Measurements from ENCODE around the gene PIEZO1.

The PIEZO1 gene

GRCh38 chr16:88746506-88746905 lies 38.5 kb downstream of the PIEZO1 start:
- TF ChIP-seq CTCF (IDR thresholded peaks at IDR 0.05; ENCODE audit: insufficient read depth, low read depth, low read length, missing control alignments) = no peak

DNA sequence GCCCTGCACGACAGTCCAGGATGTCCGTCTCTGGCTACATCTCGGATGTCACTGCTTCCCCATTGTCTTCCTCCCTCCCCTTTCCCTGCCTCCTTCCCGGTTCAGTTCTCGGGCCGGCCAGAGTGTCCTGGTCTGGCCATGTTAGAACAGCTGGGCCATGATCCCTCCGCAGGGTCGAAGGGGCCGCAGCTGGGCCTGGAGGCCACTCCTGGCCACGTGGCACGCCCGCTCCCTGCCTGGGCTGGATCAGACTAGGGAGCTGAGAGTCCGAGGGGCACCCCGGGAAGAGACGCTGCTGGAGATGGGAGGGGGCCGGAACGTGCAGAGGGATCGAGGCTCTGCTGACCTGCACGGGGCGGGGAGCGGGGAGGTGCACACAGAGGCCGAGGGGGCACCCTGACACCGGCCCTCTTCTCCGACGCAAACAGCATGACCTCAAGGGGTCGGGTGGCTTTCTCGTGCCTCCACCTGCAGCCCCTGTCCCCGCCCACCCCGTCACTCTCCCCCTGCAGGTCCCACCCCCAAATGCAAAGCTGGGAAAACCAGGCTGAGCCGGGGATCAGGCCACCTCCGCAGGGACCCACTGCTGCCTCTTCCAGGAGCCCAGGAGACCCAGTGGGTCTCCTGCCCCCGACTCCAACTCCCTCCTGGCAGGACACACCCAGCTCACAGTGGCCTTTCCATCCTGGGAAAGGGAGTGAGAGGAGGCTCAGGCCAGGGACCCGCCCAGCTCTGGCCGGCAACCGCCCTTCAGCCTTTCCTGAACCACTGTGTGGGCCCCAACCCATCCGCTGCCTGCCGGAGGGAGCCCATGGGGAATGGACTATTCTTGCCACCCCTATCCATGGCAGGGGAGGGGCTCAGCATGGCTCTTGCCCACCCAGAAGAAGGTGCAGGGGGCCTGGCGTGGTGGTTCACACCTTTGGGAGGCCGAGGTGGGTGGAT lies 40.2 kb downstream of the PIEZO1 start:
- no peak overlapping the region for H3K4me3 ChIP-seq (ENCODE audit: low read length)
- TF ChIP-seq CTCF (IDR thresholded peaks at IDR 0.05; ENCODE audit: insufficient read depth, low read depth, low read length, missing control alignments) = no peak
- no peak for DNase-seq (ENCODE audit: low read depth)

More at GRCh38 chr16:88746506-88746905, 38.5 kb downstream of the PIEZO1 start:
- DNase-seq (ENCODE audit: low read depth) = no peak
- no peak overlapping the region for H3K4me3 ChIP-seq (ENCODE audit: low read length)

DNA sequence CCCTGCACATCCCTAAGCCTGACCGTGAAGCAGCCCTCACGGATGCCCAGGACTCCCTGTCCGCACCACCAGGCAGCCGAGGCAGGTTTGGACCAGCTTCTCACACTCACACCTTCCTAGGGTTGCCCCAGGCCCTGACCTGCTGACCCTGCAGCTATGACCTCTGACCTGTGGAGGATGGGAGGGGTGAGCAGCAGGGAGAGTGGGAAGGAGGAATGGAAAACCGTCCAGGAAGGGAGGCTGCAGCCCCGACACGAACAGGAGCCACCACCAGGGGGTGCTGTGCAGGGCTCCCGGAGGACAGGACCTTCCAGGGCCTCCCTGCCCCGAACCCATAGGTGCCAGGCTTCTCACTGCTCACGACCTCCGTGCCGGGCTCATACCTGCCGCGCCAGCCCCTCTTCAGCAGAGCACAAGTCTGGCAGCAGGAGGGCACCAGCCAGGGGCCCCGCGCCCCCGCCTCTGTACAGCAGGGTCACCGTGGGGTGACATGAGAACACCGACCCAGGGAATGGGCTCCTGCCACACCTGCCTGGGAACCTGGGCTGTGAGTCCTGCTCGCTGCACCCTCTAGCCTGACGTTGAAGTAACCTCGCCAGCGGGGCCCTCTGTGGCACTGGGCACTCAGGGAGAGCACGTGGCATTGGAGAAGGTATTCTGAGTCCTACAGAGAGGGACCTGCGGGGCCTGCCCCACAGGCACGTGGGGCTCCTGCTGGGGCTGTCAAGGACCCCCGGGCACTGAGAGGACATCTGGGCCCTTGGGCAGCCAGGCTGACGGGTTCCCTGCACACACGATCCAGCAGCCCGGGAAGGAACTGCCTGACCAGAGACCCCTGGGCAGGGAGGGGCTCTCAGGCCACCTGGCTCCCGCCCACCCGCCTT lies 41.1 kb downstream of the PIEZO1 start:
- TF ChIP-seq CTCF (IDR thresholded peaks at IDR 0.05; ENCODE audit: insufficient read depth, low read depth, low read length, missing control alignments) = peak; percentile 78
- peak; percentile 70 for DNase-seq (ENCODE audit: low read depth)
- no peak overlapping the region for H3K4me3 ChIP-seq (ENCODE audit: low read length)

DNA sequence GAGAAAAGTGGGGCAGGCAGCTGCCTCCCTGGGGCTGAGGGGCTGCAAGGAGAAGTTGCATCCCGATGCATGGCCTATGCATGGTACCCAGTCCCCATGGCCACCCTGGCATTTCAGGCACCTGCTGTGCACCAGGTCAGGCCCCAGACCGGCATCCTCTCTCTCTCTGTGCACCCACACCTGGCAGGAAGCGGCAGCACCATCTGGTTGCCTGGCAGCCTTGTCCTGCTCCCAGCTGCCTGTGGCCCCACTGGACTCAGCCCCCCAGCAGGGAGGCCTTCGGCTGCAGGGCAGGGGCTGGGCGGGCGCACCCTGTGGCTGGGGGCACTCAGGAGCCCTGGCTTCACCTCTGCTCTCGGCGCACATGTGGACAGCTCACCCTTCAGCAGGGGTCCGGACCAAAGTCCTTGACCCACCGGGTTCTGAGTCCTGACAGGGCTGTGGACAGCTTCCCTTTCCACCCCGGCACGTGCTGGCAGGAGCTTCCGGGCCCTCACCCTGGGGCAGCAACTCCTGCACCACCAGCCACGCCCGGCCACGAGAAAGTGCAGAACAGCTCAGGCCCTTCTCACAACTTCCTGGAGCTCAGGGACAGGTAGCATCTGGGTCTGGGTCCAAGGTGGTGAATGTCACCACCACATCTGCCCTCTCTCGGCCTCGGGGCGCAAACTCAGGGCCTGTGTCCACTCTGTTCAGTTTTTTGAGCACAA lies 42.0 kb downstream of the PIEZO1 start:
- no peak for TF ChIP-seq CTCF (IDR thresholded peaks at IDR 0.05; ENCODE audit: insufficient read depth, low read depth, low read length, missing control alignments)
- H3K4me3 ChIP-seq (ENCODE audit: low read length) = no peak overlapping the region
- DNase-seq (ENCODE audit: low read depth) = no peak

- no peak for TF ChIP-seq CTCF (IDR thresholded peaks at IDR 0.05; ENCODE audit: insufficient read depth, low read depth, low read length, missing control alignments)
- no peak overlapping the region for H3K4me3 ChIP-seq (ENCODE audit: low read length)
- no peak for DNase-seq (ENCODE audit: low read depth)
Measured at GRCh38 chr16:88741368-88741767, 43.7 kb downstream of the PIEZO1 start.

GRCh38 chr16:88740727-88741055 lies 44.3 kb downstream of the PIEZO1 start:
- no peak for DNase-seq (ENCODE audit: low read depth)
- TF ChIP-seq CTCF (IDR thresholded peaks at IDR 0.05; ENCODE audit: insufficient read depth, low read depth, low read length, missing control alignments) = no peak
- H3K4me3 ChIP-seq (ENCODE audit: low read length) = no peak overlapping the region
